Kidney capillary endothelial cell (primary cell): ENCODE results near the gene CLCA2.
A peak's percentile ranks its signal among the peaks of the same experiment; 100 is the strongest.

Experiments
- DNase-seq: peaks from one replicate; pipeline ENCODE4 v3.0.0-alpha.2; 2018; ENCODE audit warnings: low spot score

Gene CLCA2, protein sequence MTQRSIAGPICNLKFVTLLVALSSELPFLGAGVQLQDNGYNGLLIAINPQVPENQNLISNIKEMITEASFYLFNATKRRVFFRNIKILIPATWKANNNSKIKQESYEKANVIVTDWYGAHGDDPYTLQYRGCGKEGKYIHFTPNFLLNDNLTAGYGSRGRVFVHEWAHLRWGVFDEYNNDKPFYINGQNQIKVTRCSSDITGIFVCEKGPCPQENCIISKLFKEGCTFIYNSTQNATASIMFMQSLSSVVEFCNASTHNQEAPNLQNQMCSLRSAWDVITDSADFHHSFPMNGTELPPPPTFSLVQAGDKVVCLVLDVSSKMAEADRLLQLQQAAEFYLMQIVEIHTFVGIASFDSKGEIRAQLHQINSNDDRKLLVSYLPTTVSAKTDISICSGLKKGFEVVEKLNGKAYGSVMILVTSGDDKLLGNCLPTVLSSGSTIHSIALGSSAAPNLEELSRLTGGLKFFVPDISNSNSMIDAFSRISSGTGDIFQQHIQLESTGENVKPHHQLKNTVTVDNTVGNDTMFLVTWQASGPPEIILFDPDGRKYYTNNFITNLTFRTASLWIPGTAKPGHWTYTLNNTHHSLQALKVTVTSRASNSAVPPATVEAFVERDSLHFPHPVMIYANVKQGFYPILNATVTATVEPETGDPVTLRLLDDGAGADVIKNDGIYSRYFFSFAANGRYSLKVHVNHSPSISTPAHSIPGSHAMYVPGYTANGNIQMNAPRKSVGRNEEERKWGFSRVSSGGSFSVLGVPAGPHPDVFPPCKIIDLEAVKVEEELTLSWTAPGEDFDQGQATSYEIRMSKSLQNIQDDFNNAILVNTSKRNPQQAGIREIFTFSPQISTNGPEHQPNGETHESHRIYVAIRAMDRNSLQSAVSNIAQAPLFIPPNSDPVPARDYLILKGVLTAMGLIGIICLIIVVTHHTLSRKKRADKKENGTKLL

DNA sequence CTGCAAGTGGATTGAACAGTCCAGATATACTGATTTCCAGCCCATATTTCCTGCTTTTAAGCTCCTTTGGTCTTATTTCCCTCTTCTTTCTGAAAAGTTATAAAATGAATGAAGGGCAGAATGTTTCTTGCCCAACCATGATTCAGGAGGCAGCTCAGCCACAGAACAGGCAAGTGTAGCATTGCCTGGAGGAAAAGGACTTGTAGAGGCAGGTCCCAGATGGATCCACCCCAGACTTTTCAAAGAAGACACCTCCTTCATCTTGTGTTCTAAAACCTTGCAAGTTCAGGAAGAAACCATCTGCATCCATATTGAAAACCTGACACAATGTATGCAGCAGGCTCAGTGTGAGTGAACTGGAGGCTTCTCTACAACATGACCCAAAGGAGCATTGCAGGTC lies at the start of gene CLCA2:
CLCA2 (plus strand) TSS at position 299 of the 400 bp plus-strand sequence; CDS start at position 376, 77 bp downstream.
- no peak for DNase-seq

DNA sequence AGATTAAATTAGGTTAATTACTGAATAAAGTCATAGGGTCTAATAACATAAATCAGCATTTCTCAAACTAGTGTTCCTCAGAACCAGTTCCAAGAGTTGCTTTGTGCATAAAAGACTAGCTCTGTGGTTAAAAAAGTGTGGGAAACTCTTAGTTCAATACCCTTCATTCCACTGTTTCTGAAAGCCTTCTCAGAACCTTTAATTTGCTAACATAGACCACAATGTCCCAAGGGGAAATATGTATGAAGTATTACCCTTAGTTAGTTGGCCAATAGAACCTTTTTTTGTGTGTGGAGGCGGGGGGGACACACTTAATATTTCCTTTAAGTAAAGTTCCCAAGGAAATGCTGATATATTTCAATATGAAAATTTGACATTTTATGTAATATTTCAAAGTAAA lies 48.3 kb upstream of the CLCA2 start:
- no peak for DNase-seq

DNA sequence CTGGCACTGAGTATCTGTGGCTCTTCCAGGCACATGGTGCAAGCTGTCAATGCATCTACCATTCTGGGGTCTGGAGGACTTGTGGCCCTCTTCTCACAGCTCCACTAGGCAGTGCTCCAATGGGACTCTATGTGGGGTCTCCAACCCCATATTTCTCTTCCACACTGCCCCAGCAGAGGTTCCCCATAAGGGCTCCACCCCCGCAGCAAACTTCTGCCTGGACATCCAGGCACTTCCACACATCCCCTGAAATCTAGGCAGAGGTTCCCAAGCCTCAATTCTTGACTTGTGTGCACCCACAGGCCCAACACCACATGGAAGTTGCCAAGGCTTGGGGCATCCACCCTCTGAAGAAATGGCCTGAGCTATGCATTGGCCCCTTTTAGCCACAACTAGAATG lies 46.6 kb upstream of the CLCA2 start:
- no peak for DNase-seq

DNA sequence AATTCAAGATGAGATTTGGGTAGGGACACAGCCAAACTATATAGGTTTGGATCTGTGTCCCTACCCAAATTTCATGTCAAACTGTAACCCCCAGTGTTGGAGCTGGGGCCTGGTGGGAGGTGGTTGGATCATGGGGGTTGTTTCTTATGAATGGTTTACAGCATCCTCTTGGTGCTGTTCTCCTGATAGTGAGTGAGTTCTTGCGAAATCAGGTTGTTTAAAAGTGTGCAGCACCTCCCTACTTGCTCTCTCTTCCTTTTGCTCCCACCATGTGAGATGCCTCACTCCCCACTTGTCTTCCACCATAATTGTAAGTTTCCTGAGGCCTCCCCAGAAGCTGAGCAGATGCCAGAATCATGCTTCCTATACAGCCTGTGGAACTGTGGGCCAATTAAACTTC lies 45.2 kb upstream of the CLCA2 start:
- no peak for DNase-seq

DNA sequence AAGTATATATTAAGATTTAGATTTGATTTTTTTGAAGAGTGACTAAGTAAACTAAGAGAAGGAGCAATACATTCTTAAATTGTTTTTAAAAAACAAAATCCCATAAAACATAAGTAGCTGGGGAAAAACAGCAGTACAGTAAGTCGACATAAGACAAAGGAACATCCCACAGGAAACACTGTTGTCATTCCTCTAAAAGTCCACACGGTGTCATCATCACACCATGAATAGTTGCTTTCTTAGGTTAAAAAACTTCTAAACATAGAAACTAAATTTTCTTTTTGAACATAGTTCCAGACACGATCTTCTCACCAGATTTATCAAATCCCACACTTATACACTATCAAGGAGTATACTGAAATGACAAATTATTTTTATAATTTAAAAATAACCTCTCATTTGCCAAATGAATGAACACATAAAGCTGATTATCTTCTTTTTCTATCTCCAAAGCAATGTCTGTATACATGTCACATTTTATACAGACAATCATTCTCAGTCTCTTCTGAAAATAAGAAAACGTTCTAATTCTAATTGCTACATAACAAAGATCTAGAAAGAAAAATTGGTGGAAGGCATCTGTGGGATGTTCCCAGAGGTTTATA lies 43.6 kb upstream of the CLCA2 start:
- peak; percentile 78 for DNase-seq

DNA sequence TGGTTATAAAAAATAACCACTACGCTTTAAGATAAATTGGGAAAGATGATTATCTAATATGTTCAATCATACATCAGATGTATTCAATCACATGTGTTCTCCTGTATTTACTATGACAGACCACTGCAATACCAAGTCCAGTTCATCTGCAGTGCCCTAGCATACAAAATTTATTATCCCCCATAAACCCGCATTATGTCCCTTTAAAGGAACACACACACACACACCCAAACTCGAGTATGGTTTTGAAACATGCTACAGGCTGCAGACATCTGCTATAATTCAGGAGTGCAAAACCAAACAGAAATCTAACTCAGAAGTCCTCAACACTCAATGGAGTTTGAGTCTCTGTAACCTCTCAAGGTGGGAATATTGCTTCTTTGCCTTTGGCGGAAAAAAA lies 42.7 kb upstream of the CLCA2 start:
- DNase-seq: no peak

DNA sequence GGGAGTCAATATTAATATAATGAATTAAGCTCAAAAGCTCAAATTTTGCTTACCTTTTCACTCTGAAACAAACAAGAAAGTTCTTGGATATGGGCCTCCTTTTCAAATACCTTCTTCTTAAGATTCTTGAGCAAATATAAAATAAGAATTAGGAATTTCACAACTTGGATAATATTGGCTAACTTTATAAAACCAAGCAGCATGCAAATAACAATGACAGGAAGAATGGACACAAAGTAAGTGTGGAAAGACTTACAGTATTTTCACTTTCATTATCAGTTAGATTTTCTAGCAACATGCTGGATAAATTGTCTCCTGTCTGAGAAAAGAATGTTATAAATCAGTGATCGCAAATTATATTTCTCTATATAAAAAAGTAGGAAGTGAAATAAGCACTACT lies 41.1 kb upstream of the CLCA2 start:
- DNase-seq: peak; percentile 26

DNA sequence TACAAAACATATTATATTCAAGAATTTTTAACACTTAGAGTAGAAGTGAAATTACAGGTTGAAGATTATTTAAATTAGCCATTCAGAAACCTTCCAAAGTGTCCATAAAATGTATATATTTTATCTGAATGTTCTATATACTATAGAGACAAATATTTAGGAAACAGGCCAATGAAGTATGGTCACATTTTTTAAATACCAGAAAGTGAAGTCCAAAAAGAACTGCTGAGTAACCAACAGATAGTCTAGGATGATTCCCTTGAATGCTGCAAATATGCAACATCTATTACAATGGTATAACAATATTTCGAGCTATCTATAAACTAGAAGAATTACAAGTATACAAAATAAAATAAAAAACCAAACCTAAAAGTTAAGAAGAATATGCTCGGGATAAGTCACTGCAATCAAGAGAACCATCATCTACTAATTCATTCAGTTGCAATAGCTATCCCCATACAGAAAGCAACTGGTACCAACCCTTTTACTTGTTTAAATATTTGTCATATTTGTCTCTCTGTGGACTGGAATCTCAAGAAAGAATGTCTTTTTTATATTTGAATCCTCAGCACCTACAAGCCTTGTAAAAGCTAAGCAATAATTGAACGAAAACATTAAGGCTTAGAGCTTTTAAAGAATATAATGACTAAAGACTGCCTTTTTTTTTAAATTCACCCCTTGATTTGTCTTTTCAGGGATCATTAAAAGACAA lies 35.9 kb upstream of the CLCA2 start:
- DNase-seq: no peak

DNA sequence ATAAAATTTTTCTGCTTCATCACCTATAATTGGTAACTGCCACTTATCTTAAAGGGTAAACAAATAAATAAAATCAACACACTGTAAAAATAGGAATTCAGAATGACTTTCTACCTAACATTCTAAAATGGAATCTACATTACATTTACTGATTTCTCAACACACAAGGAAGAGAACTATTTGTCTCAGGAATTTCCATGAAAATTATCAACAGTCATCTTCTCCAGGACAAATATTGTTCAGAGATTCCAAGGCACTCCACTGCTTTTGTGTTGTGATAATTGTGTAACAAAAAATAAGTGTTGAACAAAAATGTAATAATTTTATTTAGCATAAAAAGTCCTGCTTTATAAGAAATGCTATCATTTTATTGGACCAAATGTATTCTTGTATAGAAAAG lies 35.2 kb upstream of the CLCA2 start:
- no peak for DNase-seq

DNA sequence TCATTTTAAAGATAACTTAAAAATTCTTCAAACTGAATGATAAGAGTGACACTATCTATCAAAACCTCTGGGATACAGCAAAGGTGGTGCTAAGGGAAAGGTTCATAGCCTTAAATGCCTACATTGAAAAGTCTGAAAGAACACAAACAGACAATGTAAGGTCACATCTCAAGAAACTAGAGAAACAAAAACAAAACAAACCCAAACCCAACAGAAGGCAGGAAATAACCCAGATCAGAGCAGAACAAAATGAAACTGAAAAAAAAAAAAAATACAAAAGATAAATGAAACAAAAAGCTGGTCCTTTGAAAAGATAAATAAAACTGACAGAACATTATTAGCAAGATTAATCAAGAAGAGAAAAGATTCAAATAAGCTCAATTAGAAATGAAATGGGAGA lies 34.7 kb upstream of the CLCA2 start:
- no peak for DNase-seq

DNA sequence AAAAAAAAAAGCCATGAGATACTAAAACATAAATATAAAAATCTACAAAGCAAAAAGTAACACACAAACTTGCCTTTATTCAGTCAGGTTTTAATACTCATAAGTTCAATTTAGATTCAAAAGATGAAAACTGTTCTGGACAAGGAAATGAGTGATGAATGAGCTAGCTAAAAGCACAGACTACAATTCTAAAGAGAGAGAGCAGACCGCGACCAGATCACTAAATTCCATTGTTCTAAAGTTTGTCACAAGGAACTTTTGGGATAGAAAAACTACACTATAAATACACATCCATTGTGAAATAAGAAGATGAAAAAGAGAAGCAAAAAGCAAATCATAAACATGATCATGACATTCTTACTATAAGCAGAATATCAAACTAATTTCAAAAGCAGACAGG lies 29.6 kb upstream of the CLCA2 start:
- DNase-seq: peak; percentile 77

DNA sequence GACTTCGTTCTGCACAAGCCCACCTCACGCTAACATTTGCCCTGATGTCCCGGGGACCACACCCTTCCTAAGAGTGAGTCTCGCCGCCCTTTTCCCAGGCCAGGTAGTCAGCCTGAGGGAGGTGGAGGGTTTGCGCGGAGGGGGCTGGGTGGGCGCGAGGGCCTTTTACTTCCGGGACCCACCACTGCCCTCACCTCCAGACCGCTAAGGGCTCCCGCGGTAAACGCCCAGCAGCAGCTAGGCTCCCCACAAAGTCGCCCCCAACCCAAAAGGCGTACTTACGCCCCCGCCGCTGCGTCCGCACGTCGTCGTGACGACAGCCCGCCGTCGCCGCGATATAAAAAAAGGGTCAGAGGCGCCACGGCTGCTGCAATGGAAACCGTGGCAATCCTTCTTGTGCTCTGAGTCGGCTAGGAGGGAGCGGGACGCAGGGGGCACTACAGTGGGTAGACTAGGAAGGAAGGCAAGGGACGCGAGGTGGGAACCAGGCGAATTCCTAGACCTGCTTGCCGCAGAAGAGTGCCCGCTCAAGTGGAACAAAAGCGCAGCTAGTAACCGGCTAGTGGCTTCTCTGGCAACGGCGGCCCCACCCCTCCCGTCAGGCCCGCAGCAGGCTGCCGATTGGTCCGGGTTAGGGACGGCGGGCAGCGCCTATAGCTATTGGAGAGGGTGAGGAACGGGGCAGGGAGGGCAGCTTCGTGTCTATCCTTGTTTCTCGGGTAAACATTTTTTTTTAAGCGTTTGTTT lies 28.0 kb upstream of the CLCA2 start, which contains the start of gene ODF2L:
ODF2L (minus strand) TSS at position 573 of the 747 bp plus-strand sequence. CDS start 9,296 bp downstream, outside the sequence.
- peak; percentile 82 for DNase-seq

DNA sequence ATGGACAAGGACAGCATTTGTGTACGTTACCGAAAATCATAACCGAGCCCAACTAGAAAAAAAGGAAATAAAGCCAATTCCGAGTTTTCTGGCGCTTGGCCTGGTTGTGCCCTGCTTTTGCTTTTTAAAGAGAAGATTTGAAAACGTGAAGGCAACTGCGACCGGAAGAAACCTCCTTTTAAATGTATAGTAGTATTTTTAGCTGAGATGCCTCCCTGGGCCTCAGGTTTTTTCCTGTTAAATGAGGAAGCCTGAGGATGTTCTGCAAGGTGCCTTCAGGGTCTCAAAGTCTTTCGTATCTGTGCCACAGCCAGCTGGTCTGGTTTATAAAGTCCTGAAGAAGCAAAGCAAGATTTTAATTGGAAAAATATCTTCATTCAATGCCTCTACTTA lies 27.5 kb upstream of the CLCA2 start:
- DNase-seq: no peak

DNA sequence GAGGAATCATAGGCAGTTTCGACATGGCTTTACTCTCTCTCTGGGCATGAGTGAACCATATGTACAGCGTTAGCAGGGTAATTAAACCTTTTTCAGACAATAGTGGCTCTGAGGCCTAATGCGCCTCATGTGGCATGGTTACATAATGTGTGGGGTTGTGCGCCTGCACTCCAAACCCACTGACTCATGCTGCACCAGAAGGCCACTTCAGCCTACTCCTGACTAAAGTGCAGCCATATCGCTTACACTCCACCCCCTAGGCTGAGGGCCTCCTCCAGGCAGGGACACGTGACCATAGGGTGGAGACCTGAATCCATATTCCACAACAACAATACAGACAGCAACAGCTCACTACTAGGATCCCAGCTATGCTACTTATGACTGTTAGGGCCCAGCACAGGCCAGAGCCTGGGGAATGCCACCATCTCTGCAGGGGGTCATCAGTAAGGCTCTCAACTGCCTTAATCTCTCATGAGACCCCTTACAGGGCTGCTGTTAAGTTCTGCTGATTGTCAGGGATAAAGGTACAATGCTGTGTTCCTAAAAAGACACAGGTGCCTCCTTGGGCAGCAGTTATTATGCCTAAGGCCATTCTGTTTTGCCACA lies 14.5 kb upstream of the CLCA2 start:
- no peak for DNase-seq

DNA sequence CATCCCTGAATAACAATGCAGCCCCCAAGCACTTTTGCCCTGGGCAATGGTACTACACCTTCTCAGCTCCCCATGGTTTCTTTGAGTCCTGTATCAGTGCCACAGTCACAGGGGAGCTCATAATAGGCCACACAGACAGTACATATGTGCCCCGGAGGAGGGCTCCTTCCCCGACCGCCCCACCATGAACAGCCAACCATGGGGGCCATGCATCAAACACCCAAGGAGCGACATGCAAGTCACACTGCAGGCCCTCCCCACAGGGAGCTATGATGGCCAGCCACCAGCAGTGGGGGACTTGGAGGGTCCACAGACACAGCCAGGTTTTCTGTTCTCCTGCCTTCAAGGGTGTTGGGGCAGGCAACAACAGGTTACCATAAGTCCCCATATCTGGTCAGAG lies 13.1 kb upstream of the CLCA2 start:
- DNase-seq: no peak

DNA sequence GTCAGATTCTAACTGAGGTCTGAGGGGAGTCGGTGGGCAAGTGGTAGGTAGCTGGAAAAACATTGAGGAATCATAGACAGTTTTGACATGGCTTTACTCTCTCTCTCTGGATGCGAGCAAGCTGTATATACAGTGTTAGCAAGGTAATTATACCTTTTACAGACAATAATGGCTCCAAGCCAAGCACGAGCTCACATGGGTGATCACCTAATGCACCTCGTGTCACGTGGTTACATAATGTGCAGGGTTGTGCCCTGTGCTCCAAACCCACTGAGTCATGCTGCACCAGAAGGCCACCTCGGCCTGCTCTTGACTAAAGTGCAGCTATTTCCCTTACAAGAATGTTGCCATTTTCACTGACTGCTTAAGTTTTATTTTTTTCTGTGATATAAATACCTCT lies 7.6 kb upstream of the CLCA2 start:
- no peak for DNase-seq

DNA sequence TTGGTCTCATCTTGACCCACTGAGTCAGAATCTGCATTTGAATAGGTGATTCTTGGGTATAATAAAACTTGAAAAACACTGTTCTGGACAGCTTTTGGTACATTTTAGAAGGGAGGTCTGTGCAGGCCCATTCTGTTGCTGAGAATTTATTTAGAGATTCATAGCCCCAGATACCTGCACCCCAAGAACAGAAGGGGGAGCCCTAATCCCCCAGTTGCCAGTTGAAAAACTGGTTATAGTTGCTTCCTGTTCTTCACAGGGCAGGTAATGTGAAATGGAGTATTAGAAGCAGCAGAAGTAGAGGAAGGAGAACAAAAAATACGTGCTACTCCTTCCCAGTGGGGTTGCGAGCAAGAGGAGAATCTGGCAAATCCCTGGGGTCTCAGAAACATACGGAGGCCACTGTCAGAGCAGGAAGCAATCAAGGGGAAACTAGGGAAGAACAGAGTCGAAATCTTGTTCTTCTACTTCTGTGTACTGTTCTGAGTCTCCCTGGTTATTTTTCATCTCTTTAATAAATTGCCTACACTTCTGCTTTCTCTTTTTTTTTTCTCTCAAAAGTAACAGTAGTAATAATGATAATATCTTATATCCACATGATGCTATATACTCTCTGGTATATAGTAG lies 4.6 kb upstream of the CLCA2 start:
- DNase-seq: peak; percentile 21

DNA sequence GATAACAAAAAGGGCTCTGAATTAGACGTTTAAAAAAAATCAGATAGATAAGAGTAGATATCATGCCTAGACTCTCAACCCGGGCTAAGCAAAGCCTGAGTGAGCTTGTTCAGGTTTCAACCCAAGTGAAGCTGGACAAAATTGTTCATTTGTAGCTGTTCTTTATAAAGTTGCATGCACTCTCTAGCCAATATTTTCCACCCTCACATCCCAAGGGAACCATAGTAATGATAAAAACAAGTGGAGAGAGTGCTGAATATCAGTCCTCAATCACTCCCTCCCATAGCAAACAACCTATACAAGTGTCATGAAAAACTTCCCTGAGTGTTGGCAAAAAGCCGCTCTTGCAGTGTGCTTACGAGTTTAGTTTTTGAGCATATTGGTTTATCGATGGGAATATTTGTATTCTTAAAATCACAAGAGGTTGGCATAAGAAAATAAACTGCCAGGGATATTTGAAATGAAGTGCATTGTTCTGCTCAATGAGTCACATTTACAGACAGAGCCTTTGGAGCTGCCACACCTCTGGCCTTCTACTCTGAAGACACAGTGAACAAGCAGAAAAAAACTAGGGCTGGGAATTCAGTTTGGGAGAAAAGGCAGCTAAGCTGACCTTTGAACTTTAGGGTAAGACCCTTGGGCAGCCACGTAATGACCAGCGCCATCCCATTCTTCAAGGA lies 2.2 kb upstream of the CLCA2 start:
- DNase-seq: peak; percentile 29

DNA sequence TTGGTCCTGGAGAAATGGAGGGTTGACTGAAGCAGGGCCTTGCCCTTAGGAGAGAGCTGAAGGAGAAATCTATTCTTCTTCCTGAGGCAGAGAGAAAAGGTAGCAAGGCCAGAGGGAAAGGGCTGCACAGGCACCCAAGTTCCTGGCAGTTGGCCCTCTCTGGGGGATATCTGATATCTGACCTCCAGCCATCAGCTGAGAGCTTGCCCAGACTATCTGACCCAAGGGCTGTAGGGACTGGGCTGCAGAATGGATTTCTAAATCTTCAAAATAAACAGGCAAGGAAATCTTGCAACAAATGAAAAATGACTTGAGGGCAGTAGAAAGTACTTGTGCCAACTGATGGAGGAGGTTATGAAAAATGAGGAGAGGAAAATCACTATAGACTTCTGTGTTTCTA lies 498 bp upstream of the CLCA2 start:
- no peak for DNase-seq
